HEK293 (cell line): ENCODE data around the gene RASL10A.

Experiments
- CTCF ChIA-PET: fragments of 350-600 bp; formaldehyde crosslinking; extraction: SDS; loops from one replicate; lab custom pipeline; 2021; ENCODE audit warnings: antibody characterized with exemption; lab: Yijun Ruan, JAX
- POLR2A ChIA-PET: fragments of 300-600 bp; formaldehyde crosslinking; extraction: SDS; loops from one replicate; lab custom pipeline; 2020; ENCODE audit warnings: antibody characterized with exemption, inconsistent platforms; lab: Yijun Ruan, JAX
- H3K27ac ChIP-seq: fragments of 200-500 bp; sonication (Bioruptor generic); 2 replicates; pipeline ENCODE4 v1.5.1; 2014; ENCODE audit warnings: low read depth, low read length, control low read depth, inconsistent platforms; ENCODE audit errors: extremely low read depth
- H3K36me3 ChIP-seq, 2 experiments: fragments of 200-500 bp in 1 of 2; sonication (Bioruptor generic) in 1 of 2; 1 replicate in 1 of 2; 2 replicates in 1 of 2; pipeline ENCODE4 v1.5.1; 2014 to 2017; ENCODE audit warnings: inconsistent platforms in 2 of 2, low read length in 2 of 2; ENCODE audit not compliant: control insufficient read depth in 2 of 2, insufficient read depth in 1 of 2
- H3K4me1 ChIP-seq: fragments of 200-500 bp; sonication (Bioruptor generic); 2 replicates; pipeline ENCODE4 v1.5.1; 2014; ENCODE audit warnings: mild to moderate bottlenecking, low read length, inconsistent platforms; ENCODE audit not compliant: control insufficient read depth, insufficient read depth
- H3K4me3 ChIP-seq: 2 replicates; pipeline ENCODE4 v1.5.1; 2011; ENCODE audit warnings: low read depth, mild to moderate bottlenecking, control low read depth, low read length, moderate library complexity
- H3K9me3 ChIP-seq: fragments of 200-500 bp; sonication (Bioruptor generic); 2 replicates; pipeline ENCODE4 v1.5.1; 2014; ENCODE audit warnings: low read depth, low read length, inconsistent platforms; ENCODE audit not compliant: control insufficient read depth, insufficient read depth
- EGR2 ChIP-seq: fragments of 450-650 bp; formaldehyde crosslinking; IDR thresholded peaks from 2 replicates; pipeline ENCODE4 v1.5.1; 2016; ENCODE audit warnings: low read depth, missing biosample characterization, missing genetic modification characterization
- ELK4 ChIP-seq: IDR thresholded peaks from 2 replicates; pipeline ENCODE4 v1.6.1; 2011; ENCODE audit warnings: mild to moderate bottlenecking, low read depth, low read length, borderline replicate concordance
- GLIS2 ChIP-seq: fragments of 450-650 bp; formaldehyde crosslinking; IDR thresholded peaks from 2 replicates; pipeline ENCODE4 v1.5.1; 2016; ENCODE audit warnings: missing biosample characterization, missing genetic modification characterization
- KLF17 ChIP-seq: fragments of 450-650 bp; formaldehyde crosslinking; IDR thresholded peaks from 2 replicates; pipeline ENCODE4 v1.5.1; 2016; ENCODE audit warnings: missing biosample characterization, missing genetic modification characterization
- SETDB1 ChIP-seq: IDR thresholded peaks from one replicate; pipeline ENCODE4 v1.6.1; 2017; ENCODE audit warnings: mild to moderate bottlenecking, low read length, moderate library complexity, mixed read lengths; ENCODE audit not compliant: insufficient read length
- ZBTB20 ChIP-seq: fragments of 450-650 bp; formaldehyde crosslinking; IDR thresholded peaks from 2 replicates; pipeline ENCODE4 v1.5.1; 2016; ENCODE audit warnings: missing biosample characterization, missing genetic modification characterization
- ZFHX2 ChIP-seq: fragments of 450-650 bp; formaldehyde crosslinking; conservative IDR thresholded peaks from 2 replicates; pipeline ENCODE4 v1.5.1; 2016; ENCODE audit warnings: missing biosample characterization, missing genetic modification characterization
- ZNF140 ChIP-seq: fragments of 450-650 bp; formaldehyde crosslinking; IDR thresholded peaks from 2 replicates; pipeline ENCODE4 v1.5.1; 2016; ENCODE audit warnings: missing biosample characterization, missing genetic modification characterization
- ZNF223 ChIP-seq: fragments of 450-650 bp; formaldehyde crosslinking; IDR thresholded peaks from 2 replicates; pipeline ENCODE4 v1.5.1; 2016; ENCODE audit warnings: missing biosample characterization, missing genetic modification characterization
- ZNF24 ChIP-seq: fragments of 450-650 bp; formaldehyde crosslinking; IDR thresholded peaks from 2 replicates; pipeline ENCODE4 v1.5.1; 2016; ENCODE audit warnings: missing biosample characterization, missing genetic modification characterization
- ZNF292 ChIP-seq: fragments of 450-650 bp; formaldehyde crosslinking; IDR thresholded peaks from 2 replicates; pipeline ENCODE4 v1.5.1; 2016; ENCODE audit warnings: low read depth, missing biosample characterization, missing genetic modification characterization, borderline replicate concordance
- ZNF350 ChIP-seq: fragments of 450-650 bp; formaldehyde crosslinking; IDR thresholded peaks from 2 replicates; pipeline ENCODE4 v1.5.0; 2017; ENCODE audit warnings: missing biosample characterization, mild to moderate bottlenecking, missing genetic modification characterization
- ZNF391 ChIP-seq: fragments of 450-650 bp; formaldehyde crosslinking; IDR thresholded peaks from 2 replicates; pipeline ENCODE4 v1.5.1; 2016; ENCODE audit warnings: low read depth, missing biosample characterization, missing genetic modification characterization, borderline replicate concordance
- ZNF513 ChIP-seq: fragments of 450-650 bp; IDR thresholded peaks from 2 replicates; pipeline ENCODE4 v1.5.1; 2018; ENCODE audit warnings: missing biosample characterization, missing genetic modification characterization
- ZNF544 ChIP-seq: fragments of 450-650 bp; formaldehyde crosslinking; IDR thresholded peaks from 2 replicates; pipeline ENCODE4 v1.5.0; 2017; ENCODE audit warnings: missing biosample characterization, missing genetic modification characterization
- ZNF600 ChIP-seq: fragments of 450-650 bp; formaldehyde crosslinking; IDR thresholded peaks from 2 replicates; pipeline ENCODE4 v1.5.1; 2016; ENCODE audit warnings: missing biosample characterization, missing genetic modification characterization
- ZNF670 ChIP-seq: fragments of 450-650 bp; formaldehyde crosslinking; IDR thresholded peaks from 2 replicates; pipeline ENCODE4 v1.5.1; 2016; ENCODE audit warnings: missing biosample characterization, missing genetic modification characterization, low read depth
- ZNF76 ChIP-seq: fragments of 450-650 bp; formaldehyde crosslinking; IDR thresholded peaks from 2 replicates; pipeline ENCODE4; 2016; ENCODE audit warnings: low read depth, missing biosample characterization, missing genetic modification characterization, borderline replicate concordance
- TF ChIP-seq, protein P1 (sequence below): fragments of 450-650 bp; formaldehyde crosslinking; IDR thresholded peaks from 2 replicates; pipeline ENCODE4 v1.5.1; 2017; ENCODE audit warnings: missing biosample characterization, missing genetic modification characterization
- TF ChIP-seq, protein P2 (sequence below): fragments of 450-650 bp; formaldehyde crosslinking; optimal IDR thresholded peaks from 2 replicates; pipeline ENCODE3; 2016; ENCODE audit warnings: missing biosample characterization, mild to moderate bottlenecking, missing genetic modification characterization
- TF ChIP-seq, protein P3 (sequence below): fragments of 450-650 bp; formaldehyde crosslinking; IDR thresholded peaks from 2 replicates; pipeline ENCODE4 v1.5.1; 2016; ENCODE audit warnings: missing biosample characterization, missing genetic modification characterization

Gene RASL10A

DNA sequence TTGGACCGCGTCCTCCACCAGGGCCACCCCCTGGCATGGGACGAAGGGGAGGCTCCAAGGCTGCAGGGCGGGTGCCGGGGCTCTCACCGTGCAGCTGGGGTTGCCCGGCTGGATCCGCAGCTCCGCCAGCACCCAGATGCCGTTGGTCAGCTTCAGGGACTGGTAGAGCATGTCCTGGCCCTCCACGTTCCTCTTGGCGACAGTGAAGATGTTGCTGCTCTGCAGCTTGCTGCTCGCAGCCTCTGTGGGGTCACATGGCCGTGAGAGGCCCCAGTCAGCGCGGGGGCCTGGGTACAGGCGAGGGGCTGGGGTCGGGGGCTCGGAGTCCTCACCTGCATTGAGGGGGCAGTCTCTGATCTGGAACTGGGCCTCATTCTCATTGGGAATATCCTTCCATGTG is 14.8 kb upstream of the RASL10A start (continued):
- TF ChIP-seq ZNF24 (no peak), ZNF76 (tag by site-specific recombination) (no peak), ZBTB20 (no peak), SETDB1 (no peak), ZNF140 (tag by site-specific recombination) (no peak), ELK4 (no peak), ZNF600 (tag by site-specific recombination) (no peak), ZNF544 (no peak), ZNF292 (tag by site-specific recombination) (no peak)

DNA sequence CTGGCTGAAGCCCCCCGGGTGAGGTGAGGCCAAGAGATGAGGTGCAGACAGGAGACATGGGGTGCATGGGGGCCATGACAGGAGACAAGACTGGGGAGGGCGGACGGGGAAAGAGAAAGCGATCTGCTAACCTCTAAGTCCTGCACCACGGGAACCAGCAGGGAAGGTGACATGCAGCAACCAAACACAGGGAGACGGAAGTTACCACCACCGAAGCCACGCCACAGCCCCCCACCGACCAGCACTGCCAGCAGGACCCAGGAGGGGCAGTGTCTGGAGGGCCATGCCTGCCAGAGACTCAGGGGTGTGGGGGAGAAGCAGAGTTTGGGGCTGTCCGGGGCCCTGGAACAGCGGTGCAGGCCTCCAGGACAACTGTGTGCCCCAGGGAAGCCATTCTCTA is 14.1 kb upstream of the RASL10A start:
- H3K36me3 ChIP-seq: peaks cover 0 to 88% of the 10 kb centered on the region in 2 experiments; a peak in 2 of 3 replicates
- ChIA-PET CTCF (interaction anchor here (0.5 kb wide), 1 partner anchor 14 kb away, joined by 4 read pairs; no protein-coding TSS in a partner anchor), POLR2A (no interaction called here)
- no peaks in the 10 kb centered on the region for H3K4me1 ChIP-seq
- no peak overlapping the region for H3K27ac ChIP-seq
- H3K4me3 ChIP-seq: no peak overlapping the region
- H3K9me3 ChIP-seq: no peaks in the 10 kb centered on the region
- TF ChIP-seq, protein P1, sequence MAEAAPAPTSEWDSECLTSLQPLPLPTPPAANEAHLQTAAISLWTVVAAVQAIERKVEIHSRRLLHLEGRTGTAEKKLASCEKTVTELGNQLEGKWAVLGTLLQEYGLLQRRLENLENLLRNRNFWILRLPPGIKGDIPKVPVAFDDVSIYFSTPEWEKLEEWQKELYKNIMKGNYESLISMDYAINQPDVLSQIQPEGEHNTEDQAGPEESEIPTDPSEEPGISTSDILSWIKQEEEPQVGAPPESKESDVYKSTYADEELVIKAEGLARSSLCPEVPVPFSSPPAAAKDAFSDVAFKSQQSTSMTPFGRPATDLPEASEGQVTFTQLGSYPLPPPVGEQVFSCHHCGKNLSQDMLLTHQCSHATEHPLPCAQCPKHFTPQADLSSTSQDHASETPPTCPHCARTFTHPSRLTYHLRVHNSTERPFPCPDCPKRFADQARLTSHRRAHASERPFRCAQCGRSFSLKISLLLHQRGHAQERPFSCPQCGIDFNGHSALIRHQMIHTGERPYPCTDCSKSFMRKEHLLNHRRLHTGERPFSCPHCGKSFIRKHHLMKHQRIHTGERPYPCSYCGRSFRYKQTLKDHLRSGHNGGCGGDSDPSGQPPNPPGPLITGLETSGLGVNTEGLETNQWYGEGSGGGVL: no peak
- no peak for TF ChIP-seq ZNF391
- TF ChIP-seq ZNF670 (tag by site-specific recombination): no peak
- 0 out of 2 replicates have a peak, but pooled peaks have one; percentile 12 for TF ChIP-seq GLIS2 (tag by site-specific recombination)

DNA sequence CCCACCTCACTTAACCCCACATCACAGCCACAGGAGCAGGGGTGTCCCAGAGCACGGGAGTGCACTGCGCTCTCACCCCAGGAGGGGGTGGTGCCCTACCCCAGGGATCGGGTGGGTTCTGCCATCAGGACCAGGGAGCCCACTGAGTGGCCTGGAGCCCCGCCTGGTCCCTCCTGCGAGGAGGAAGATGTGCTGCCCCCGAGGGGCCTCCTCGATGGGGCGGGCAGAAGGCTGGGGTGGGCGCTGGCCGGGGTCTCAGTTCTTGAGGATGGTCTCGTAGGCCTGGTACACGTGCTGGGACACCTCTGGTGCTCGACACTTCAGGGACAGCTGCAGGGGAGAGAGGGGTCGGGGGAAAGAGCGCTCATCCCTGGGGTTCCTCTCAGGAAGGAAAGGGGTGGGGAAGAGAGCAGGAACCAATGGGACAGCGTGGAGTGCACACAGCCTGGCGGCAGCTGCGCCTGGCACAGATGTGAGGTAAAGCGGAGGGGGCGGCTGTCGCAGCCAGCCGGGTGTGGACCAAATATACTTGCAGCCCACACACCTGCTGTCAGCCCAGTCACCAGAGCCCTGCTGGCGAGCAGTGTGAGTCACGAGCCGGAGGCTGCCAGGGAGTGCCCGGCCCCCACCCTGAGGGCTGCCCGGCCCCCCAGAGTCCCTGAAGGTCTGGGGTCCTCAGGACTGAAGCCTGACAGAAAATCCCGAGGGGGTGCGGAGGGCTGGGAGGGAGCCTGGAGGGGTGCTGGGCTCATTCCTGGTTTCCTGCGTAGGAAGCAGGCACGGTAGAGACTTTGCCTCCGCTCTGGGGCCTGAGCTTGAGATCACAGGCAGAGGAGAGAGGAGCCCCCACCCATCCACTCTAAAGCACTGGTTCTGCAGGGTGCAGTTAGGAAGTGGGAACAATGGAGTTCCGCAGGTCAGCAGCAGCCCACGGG is 13.3 kb upstream of the RASL10A start:
- H3K27ac ChIP-seq: no peak overlapping the region
- H3K9me3 ChIP-seq: no peaks in the 10 kb centered on the region
- CTCF ChIA-PET: interaction anchor here (2.3 kb wide), 1 partner anchor 11 kb away, joined by 7 read pairs; no protein-coding TSS in a partner anchor
- H3K4me1 ChIP-seq: no peaks in the 10 kb centered on the region
- H3K36me3 ChIP-seq: peaks cover 0 to 81% of the 10 kb centered on the region in 2 experiments; a peak in 2 of 3 replicates
- POLR2A ChIA-PET: no interaction called here
- peak; percentile 75 for TF ChIP-seq EGR2 (tag by site-specific recombination)
- TF ChIP-seq, protein P2, sequence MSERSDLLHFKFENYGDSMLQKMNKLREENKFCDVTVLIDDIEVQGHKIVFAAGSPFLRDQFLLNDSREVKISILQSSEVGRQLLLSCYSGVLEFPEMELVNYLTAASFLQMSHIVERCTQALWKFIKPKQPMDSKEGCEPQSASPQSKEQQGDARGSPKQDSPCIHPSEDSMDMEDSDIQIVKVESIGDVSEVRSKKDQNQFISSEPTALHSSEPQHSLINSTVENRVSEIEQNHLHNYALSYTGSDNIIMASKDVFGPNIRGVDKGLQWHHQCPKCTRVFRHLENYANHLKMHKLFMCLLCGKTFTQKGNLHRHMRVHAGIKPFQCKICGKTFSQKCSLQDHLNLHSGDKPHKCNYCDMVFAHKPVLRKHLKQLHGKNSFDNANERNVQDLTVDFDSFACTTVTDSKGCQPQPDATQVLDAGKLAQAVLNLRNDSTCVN: no peak
- TF ChIP-seq ZNF350: no peak
- TF ChIP-seq KLF17 (tag by site-specific recombination): no peak
- no peak for TF ChIP-seq ZNF513 (tag by site-specific recombination)
- no peak for TF ChIP-seq ZNF223
- TF ChIP-seq, protein P3, sequence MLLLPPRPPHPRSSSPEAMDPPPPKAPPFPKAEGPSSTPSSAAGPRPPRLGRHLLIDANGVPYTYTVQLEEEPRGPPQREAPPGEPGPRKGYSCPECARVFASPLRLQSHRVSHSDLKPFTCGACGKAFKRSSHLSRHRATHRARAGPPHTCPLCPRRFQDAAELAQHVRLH (tag by site-specific recombination): no peak
- peak; percentile 62 for TF ChIP-seq ZFHX2
- no peak overlapping the region for H3K4me3 ChIP-seq
